SJSA1 (cell line): Measurements from ENCODE around the gene PXT1. TPM values are rescaled to one million over a fixed set of nuclear protein-coding genes. Genes with fewer than 3 reads are reported as not detected.
"Not testable (repeated sequence)": the region's sequence is repeated elsewhere in the genome, so short reads cannot be mapped to it uniquely, and the experiment has no call there.

ENCODE experiments used
- DNase-seq, 2 experiments: peaks; one replicate each; pipeline ENCODE4 v3.0.0-alpha.2; 2015 to 2020; ENCODE audit warnings: low spot score in 2 of 2, low read depth in 1 of 2
- H3K27ac ChIP-seq: fragments of 250-450 bp; sonication (Bioruptor Pico); 2 replicates; pipeline ENCODE4 v1.5.1; 2020; ENCODE audit warnings: mild to moderate bottlenecking, moderate library complexity
- H3K27me3 ChIP-seq: fragments of 250-450 bp; sonication (Bioruptor Pico); replicated peaks from 2 replicates; pipeline ENCODE4 v1.5.1; 2020; ENCODE audit warnings: mild to moderate bottlenecking, moderate library complexity
- H3K36me3 ChIP-seq: fragments of 250-450 bp; sonication (Bioruptor Pico); 2 replicates; pipeline ENCODE4 v1.5.1; 2020; ENCODE audit warnings: mild to moderate bottlenecking
- H3K4me1 ChIP-seq: fragments of 250-450 bp; sonication (Bioruptor Pico); replicated peaks from 2 replicates; pipeline ENCODE4 v1.6.1; 2021; ENCODE audit warnings: mild to moderate bottlenecking
- H3K4me3 ChIP-seq: fragments of 250-450 bp; sonication (Bioruptor Pico); 2 replicates; pipeline ENCODE4 v1.5.1; 2020; ENCODE audit warnings: mild to moderate bottlenecking
- H3K9me3 ChIP-seq: fragments of 250-450 bp; sonication (Bioruptor Pico); replicated peaks from 2 replicates; pipeline ENCODE4 v1.5.1; 2020; ENCODE audit warnings: mild to moderate bottlenecking
- total RNA-seq: library from RNA; depleted of rRNA; stranded (reverse); fragments of >200 nt; shearing (Covaris generic); gene quantifications from 2 replicates; pipeline ENCODE4 v1.2.3, GENCODE V29; 2014; rRNA removed

Gene PXT1
- total RNA-seq = not detected in 2 replicates

- peak; percentile 82 to 88 for DNase-seq
- peaks cover 31% of the 10 kb centered on the region for H3K4me1 ChIP-seq
Observed at GRCh38 chr6:36442671-36443470, at the start of gene PXT1, which contains the start of gene KCTD20. TSS of gene PXT1 (minus strand) at chr6:36442854. CDS start at chr6:36426082, 16,772 bp downstream. TSS of gene KCTD20 (plus strand) at chr6:36443000. CDS start at chr6:36470098, 27,098 bp downstream.

GRCh38 chr6:36492092-36492491 is 49.4 kb upstream of the PXT1 start:
- Histone ChIP-seq H3K36me3 (peaks cover 76% of the 10 kb centered on the region), H3K9me3 (no peaks in the 10 kb centered on the region), H3K27me3 (no peaks in the 10 kb centered on the region), H3K4me1 (peaks cover 32% of the 10 kb centered on the region), H3K4me3 (no peak overlapping the region), H3K27ac (no peak overlapping the region)
- DNase-seq = no peak

More at GRCh38 chr6:36442671-36443470, at the start of gene PXT1, which contains the start of gene KCTD20:
- Histone ChIP-seq H3K4me3 (peak within 1 kb of the TSS; percentile 95), H3K27me3 (no peaks in the 10 kb centered on the region), H3K36me3 (peaks cover 10% of the 10 kb centered on the region), H3K27ac (peak within 1 kb of the TSS; percentile 78), H3K9me3 (no peaks in the 10 kb centered on the region)

GRCh38 chr6:36491378-36491965 is 48.8 kb upstream of the PXT1 start:
- Histone ChIP-seq H3K36me3 (peaks cover 76% of the 10 kb centered on the region), H3K27ac (no peak overlapping the region), H3K9me3 (no peaks in the 10 kb centered on the region), H3K4me1 (peaks cover 36% of the 10 kb centered on the region), H3K27me3 (no peaks in the 10 kb centered on the region), H3K4me3 (no peak overlapping the region)
- DNase-seq = no peak

- Histone ChIP-seq H3K27me3 (no peaks in the 10 kb centered on the region), H3K36me3 (peaks cover 71% of the 10 kb centered on the region), H3K4me3 (no peak overlapping the region), H3K9me3 (no peaks in the 10 kb centered on the region), H3K27ac (no peak overlapping the region), H3K4me1 (peaks cover 36% of the 10 kb centered on the region)
- DNase-seq = no peak
Observed at GRCh38 chr6:36489426-36489825, 46.8 kb upstream of the PXT1 start.

- H3K36me3 ChIP-seq = peaks cover 59% of the 10 kb centered on the region
- H3K4me3 ChIP-seq = no peak overlapping the region
- no peaks in the 10 kb centered on the region for H3K9me3 ChIP-seq
- peaks cover 36% of the 10 kb centered on the region for H3K4me1 ChIP-seq
- no peak for DNase-seq
- H3K27ac ChIP-seq = no peak overlapping the region
- no peaks in the 10 kb centered on the region for H3K27me3 ChIP-seq
Observed at GRCh38 chr6:36488221-36488620, 45.6 kb upstream of the PXT1 start.

- H3K36me3 ChIP-seq = peaks cover 57% of the 10 kb centered on the region
- 0 out of 2 replicates have a peak overlapping the region, but pooled peaks have one; percentile 11 for H3K27ac ChIP-seq
- no peak overlapping the region for H3K4me3 ChIP-seq
- peak in 1 of 2 experiments; percentile 67 for DNase-seq
- H3K27me3 ChIP-seq = no peaks in the 10 kb centered on the region
- peaks cover 36% of the 10 kb centered on the region for H3K4me1 ChIP-seq
- H3K9me3 ChIP-seq = no peaks in the 10 kb centered on the region
Observed at GRCh38 chr6:36487698-36488097, 45.0 kb upstream of the PXT1 start.

- DNase-seq = no peak
- H3K4me3 ChIP-seq = no peak overlapping the region
- peaks cover 68% of the 10 kb centered on the region for H3K36me3 ChIP-seq
Observed at GRCh38 chr6:36484736-36485135, 42.1 kb upstream of the PXT1 start.

GRCh38 chr6:36483326-36483725 is 40.7 kb upstream of the PXT1 start:
- not testable (repeated sequence) for H3K27me3 ChIP-seq, H3K27ac ChIP-seq, H3K4me3 ChIP-seq, DNase-seq, H3K9me3 ChIP-seq
- Histone ChIP-seq H3K36me3 (peaks cover 68% of the 10 kb centered on the region), H3K4me1 (peaks cover 16% of the 10 kb centered on the region)

More at GRCh38 chr6:36484736-36485135, 42.1 kb upstream of the PXT1 start:
- no peaks in the 10 kb centered on the region for H3K9me3 ChIP-seq
- H3K27me3 ChIP-seq = no peaks in the 10 kb centered on the region
- peaks cover 30% of the 10 kb centered on the region for H3K4me1 ChIP-seq
- H3K27ac ChIP-seq = no peak overlapping the region

GRCh38 chr6:36479256-36479655 is 36.6 kb upstream of the PXT1 start:
- Histone ChIP-seq H3K9me3 (no peaks in the 10 kb centered on the region), H3K27me3 (no peaks in the 10 kb centered on the region), H3K27ac (no peak overlapping the region), H3K4me1 (0 out of 2 replicates have a peak, but pooled peaks cover 3% of the 10 kb centered on the region), H3K36me3 (peaks cover 60% of the 10 kb centered on the region), H3K4me3 (no peak overlapping the region)
- DNase-seq = no peak

- peaks cover 63% of the 10 kb centered on the region for H3K36me3 ChIP-seq
- DNase-seq = no peak
- no peaks in the 10 kb centered on the region for H3K9me3 ChIP-seq
Observed at GRCh38 chr6:36478051-36478526, 35.4 kb upstream of the PXT1 start.

GRCh38 chr6:36469946-36470345 is 27.3 kb upstream of the PXT1 start:
- Histone ChIP-seq H3K27ac (no peak overlapping the region), H3K27me3 (no peaks in the 10 kb centered on the region), H3K4me3 (no peak overlapping the region), H3K36me3 (peaks cover 33% of the 10 kb centered on the region), H3K4me1 (0 out of 2 replicates have a peak, but pooled peaks cover 3% of the 10 kb centered on the region), H3K9me3 (no peaks in the 10 kb centered on the region)
- no peak for DNase-seq

More at GRCh38 chr6:36478051-36478526, 35.4 kb upstream of the PXT1 start:
- no peak overlapping the region for H3K4me3 ChIP-seq
- H3K27ac ChIP-seq = no peak overlapping the region
- H3K27me3 ChIP-seq = no peaks in the 10 kb centered on the region
- 0 out of 2 replicates have a peak, but pooled peaks cover 3% of the 10 kb centered on the region for H3K4me1 ChIP-seq

GRCh38 chr6:36469148-36469661 is 26.6 kb upstream of the PXT1 start:
- Histone ChIP-seq H3K27ac (no peak overlapping the region), H3K4me1 (no peaks in the 10 kb centered on the region), H3K27me3 (no peaks in the 10 kb centered on the region), H3K9me3 (no peaks in the 10 kb centered on the region), H3K4me3 (no peak overlapping the region), H3K36me3 (peaks cover 28% of the 10 kb centered on the region)
- DNase-seq = no peak

- no peaks in the 10 kb centered on the region for H3K9me3 ChIP-seq
- DNase-seq = no peak
- H3K4me3 ChIP-seq = no peak overlapping the region
- no peak overlapping the region for H3K27ac ChIP-seq
- no peaks in the 10 kb centered on the region for H3K27me3 ChIP-seq
- peaks cover 8% of the 10 kb centered on the region for H3K4me1 ChIP-seq
- peaks cover 22% of the 10 kb centered on the region for H3K36me3 ChIP-seq
Observed at GRCh38 chr6:36467625-36468024, 25.0 kb upstream of the PXT1 start.
